Activated CD8-positive, alpha-beta memory T cell treated with anti-CD3 and anti-CD28 coated beads for 48 hours (primary cell): ENCODE data around the gene C17orf100.

Source experiments
- DNase-seq, 3 experiments: peaks; one replicate each; pipeline ENCODE4 v3.0.0-alpha.2; 2020; ENCODE audit warnings: low read depth in 2 of 3, low spot score in 2 of 3

C17orf100 gene

GRCh38 chr17:6668219-6668618 is 16.7 kb downstream of the C17orf100 start:
- DNase-seq = no peak

DNA sequence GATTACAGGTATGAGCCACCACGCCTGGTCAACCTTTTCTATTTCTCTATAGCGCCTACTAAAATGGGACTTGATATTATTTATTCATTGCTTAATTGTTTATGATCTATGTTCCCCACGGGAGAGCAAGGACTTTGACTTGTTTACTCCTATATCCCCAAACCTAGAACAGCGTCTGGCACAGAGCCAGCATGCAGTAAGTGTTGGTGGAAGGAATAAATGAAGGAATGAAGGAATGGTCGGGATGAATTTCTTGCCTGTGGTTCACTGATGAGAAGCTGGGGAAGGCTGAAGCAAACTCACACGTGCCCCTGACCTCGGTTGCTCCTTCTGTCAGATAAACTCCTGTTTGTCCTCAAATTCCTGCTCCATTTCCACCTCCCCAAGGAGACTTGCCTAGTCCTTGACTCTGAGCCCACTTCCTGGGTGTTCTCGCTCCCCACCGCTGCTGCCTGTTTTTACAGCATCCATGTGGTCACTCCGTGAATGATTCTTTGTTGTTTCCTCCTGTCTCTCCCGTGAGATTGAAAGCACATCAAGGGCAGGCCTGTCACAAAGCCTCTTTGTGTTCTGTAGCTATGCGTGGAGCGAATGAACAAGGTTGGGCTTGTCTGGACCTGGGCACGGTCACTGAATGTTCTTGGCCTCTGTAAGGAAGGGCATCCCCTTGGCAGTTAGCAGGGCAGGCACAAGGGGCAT is 17.3 kb downstream of the C17orf100 start:
- no peak for DNase-seq

- DNase-seq = no peak
Observed at GRCh38 chr17:6669479-6670212, 18.1 kb downstream of the C17orf100 start.

GRCh38 chr17:6670571-6670970 is 19.0 kb downstream of the C17orf100 start:
- DNase-seq = no peak

DNA sequence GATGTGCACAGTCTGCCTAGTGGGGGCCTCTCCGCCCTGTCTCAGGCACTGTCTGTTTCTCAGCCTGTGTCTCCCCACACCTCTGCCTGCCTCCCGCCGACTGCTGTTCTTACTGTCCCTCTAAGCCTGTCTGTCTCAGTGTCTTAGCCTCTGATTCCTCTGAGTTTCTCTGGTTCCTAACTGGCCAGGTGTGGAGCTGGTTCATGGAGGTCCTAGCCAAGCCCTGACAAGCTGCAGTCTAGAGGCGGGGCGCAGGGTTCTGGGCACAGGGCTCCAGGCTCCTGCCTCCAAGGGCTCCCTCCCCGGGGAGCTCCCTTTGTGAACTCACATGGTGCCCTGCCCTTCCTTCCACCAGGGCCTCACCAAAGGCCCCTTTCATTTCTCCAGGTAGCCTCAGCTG is 19.4 kb downstream of the C17orf100 start:
- DNase-seq = no peak

GRCh38 chr17:6671431-6671830 is 19.9 kb downstream of the C17orf100 start:
- no peak for DNase-seq

DNA sequence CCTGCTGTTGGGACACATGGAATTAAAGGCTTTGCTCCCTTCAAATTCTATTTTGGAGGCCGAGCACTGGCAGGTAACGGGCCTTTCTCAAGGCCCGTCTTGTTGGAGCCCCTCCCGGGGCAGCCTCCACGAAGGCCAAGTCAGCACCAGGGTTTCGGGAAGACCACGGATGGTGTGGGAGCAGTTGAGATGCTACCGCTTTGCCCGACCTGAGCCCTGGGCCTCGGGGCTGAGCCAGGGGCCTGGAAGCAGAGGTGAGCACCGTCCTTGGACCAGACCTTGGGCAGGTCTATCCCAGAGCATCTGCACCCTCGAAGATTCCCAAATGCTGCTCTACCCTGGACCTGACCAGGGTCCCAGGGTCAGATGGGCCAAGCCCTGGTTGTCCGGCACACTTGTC is 23.0 kb downstream of the C17orf100 start:
- no peak for DNase-seq

DNA sequence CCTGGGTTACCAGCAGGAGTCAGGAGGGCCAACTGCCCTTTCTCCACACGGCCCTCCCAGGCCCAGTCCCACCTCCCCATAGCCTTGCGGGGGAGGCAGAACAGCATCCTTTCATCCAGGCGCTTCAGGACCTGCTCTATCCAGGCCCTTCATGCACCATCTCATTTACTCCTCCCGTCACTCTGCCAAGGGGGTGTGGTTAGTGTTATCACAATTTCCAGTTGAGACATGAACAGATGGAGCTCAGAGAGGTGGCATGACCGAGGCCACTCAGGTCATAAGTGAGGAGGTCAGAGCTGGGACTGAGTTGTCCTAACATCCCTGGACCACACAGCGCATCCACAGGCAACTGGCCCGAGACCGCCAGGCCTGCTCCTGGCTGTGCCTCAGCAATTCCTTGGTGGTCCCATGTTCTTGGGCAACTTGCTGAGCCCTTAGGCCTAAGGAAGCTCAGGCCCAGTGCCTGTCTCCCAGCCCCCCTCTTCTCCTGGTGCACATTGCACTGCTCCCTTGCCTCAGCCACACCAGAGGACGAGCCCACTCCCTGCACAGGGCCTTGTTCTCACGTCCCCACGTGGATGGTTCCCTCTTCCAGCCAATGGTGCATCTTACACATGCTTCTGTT is 23.8 kb downstream of the C17orf100 start:
- DNase-seq = no peak

- DNase-seq = no peak
Observed at GRCh38 chr17:6676802-6677157, 25.2 kb downstream of the C17orf100 start.

- no peak for DNase-seq
Observed at GRCh38 chr17:6677158-6677831, 25.7 kb downstream of the C17orf100 start.

- DNase-seq = no peak
Observed at GRCh38 chr17:6677946-6678345, 26.4 kb downstream of the C17orf100 start.

- DNase-seq = no peak
Observed at GRCh38 chr17:6679241-6679640, 27.7 kb downstream of the C17orf100 start.

GRCh38 chr17:6681176-6681575 is 29.6 kb downstream of the C17orf100 start:
- no peak for DNase-seq

- no peak for DNase-seq
Observed at GRCh38 chr17:6681671-6682070, 30.1 kb downstream of the C17orf100 start.

DNA sequence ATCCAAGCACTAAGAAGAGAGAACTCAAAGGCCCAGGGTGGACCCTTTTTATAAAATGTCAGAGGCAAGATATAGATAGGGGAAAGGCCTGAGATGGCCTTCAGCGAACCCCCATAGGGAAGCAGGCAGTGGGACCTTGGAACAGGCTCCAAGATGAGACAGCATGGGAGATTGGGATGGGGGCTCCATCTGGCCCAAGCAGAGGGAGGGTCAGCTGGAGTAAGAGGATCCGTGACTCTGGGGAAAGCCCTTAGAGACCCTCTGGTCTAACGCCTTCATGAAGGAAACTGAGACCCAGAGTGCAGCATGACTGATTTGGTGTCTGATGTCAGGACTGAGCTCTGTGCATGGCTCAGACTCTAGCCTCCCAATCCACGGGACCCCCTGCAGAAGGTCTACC is 30.8 kb downstream of the C17orf100 start:
- DNase-seq = no peak

GRCh38 chr17:6683081-6683684 is 31.6 kb downstream of the C17orf100 start:
- DNase-seq = no peak

GRCh38 chr17:6683730-6684459 is 32.3 kb downstream of the C17orf100 start:
- no peak for DNase-seq

GRCh38 chr17:6684460-6684783 is 32.9 kb downstream of the C17orf100 start:
- DNase-seq = no peak

DNA sequence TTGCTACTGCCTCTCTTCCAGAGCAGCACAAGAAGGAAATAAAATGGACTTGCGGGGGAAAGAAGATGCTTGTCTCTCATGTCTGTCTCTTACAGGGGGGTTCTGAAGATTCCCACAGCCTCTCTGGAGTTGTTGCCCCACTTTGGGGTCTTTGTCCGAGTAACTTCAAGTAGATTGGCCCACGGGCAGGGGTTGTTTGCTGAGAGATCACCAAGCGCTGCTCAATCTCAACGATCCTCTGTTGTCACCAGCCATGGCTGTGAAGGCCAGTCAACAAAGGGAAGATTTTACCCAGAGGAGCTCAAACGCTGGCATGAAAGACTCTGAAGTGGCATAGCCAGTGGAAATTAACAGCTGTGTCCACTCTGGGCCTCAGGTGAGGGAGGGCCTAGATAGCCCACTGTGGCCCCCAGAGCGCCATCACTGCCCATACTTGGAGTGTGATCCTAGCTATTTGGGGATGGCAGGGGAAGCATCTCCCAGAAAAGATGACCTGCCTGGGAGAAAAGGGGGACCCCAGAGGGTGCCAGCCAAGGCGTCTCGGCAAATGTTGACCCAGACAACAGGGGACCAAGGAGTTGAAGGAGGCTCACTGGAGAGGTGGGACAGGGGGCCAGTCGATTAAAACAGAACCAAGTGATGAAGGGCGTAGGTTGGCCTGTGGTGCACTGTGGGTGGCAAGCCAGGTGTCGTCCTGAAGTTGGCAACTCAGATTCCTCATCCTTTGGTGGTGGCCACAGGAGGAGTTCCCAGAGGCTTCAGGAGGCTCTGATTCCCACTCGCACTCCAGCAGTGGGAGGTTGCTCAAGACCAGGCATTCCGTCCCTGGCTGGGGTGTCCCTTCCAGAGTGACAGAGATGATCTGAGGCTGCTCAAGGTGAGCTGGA is 33.6 kb downstream of the C17orf100 start:
- no peak for DNase-seq

DNA sequence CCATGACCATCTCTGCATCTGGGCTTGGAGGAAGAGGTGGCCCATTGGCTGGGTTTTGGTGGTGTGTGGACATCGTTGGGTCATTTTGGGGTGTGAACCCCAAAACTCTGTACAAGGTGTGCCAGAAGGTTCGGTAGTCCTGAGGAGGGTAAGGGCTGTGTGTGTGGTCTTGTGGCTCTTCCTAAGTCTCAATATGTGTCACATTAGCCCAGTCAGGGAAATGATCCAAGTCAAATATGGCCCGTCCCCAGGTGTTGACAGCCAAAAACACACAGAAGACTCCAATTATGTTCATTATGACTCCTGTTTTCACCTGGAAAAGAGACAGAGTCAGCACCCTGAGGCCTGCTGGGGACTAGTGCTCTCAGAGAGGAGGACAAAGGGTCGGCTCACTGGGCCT is 34.5 kb downstream of the C17orf100 start:
- DNase-seq = no peak
